GM19099 (cell line): ENCODE results near the gene ZFP62.

ENCODE experiments used
- POLR2A ChIP-seq: IDR thresholded peaks from 3 replicates; pipeline ENCODE4 v1.6.1; 2011; ENCODE audit warnings: low read depth; ENCODE audit not compliant: insufficient read length; ENCODE audit errors: extremely low read depth

Gene ZFP62

GRCh38 chr5:180798193-180798592, 62.9 kb downstream of the ZFP62 start:
- no peak for TF ChIP-seq POLR2A
